Mesenchymal stem cell (in vitro differentiated cells and primary cell): ENCODE measurements around the gene PAK4.
A peak's percentile ranks its signal among the peaks of the same experiment; 100 is the strongest.

Source experiments
- DNase-seq: peaks from one replicate; pipeline ENCODE4 v3.0.0-alpha.2; 2013
- H2AFZ ChIP-seq: one replicate; pipeline ENCODE4 v1.6.1; 2013; ENCODE audit warnings: low read depth, mild to moderate bottlenecking, control low read depth, inconsistent platforms, low read length, moderate library complexity
- H2AK5ac ChIP-seq: 2 replicates; pipeline ENCODE4 v1.6.1; 2013; ENCODE audit warnings: low read length, moderate library complexity, mild to moderate bottlenecking, inconsistent platforms; ENCODE audit not compliant: severe bottlenecking
- H2BK120ac ChIP-seq: one replicate; pipeline ENCODE4 v1.6.1; 2013; ENCODE audit warnings: low read depth, mild to moderate bottlenecking, inconsistent platforms, low read length, moderate library complexity
- H2BK12ac ChIP-seq, 2 experiments: one replicate each; pipeline ENCODE4 v1.6.1; 2013; ENCODE audit warnings: inconsistent platforms in 2 of 2, low read length in 2 of 2, mild to moderate bottlenecking in 2 of 2, moderate library complexity in 2 of 2, control low read depth in 1 of 2
- H2BK15ac ChIP-seq: one replicate; pipeline ENCODE4 v1.6.1; 2013; ENCODE audit warnings: mild to moderate bottlenecking, low read depth, inconsistent platforms; ENCODE audit not compliant: poor library complexity, severe bottlenecking
- H2BK5ac ChIP-seq: 2 replicates; pipeline ENCODE4 v1.6.1; 2013; ENCODE audit warnings: low read depth, mild to moderate bottlenecking, low read length, control low read depth, inconsistent platforms; ENCODE audit not compliant: poor library complexity, severe bottlenecking
- H3K14ac ChIP-seq, 2 experiments: one replicate each; pipeline ENCODE4 v1.6.1; 2013; ENCODE audit warnings: inconsistent platforms in 2 of 2, low read length in 2 of 2, control low read depth in 1 of 2, mild to moderate bottlenecking in 1 of 2, moderate library complexity in 1 of 2
- H3K18ac ChIP-seq, 2 experiments: one replicate each; pipeline ENCODE4 v1.6.1; 2013; ENCODE audit warnings: inconsistent platforms in 2 of 2, low read length in 2 of 2, control low read depth in 1 of 2, low read depth in 1 of 2, mild to moderate bottlenecking in 1 of 2
- H3K23ac ChIP-seq, 2 experiments: one replicate each; pipeline ENCODE4 v1.6.1; 2013; ENCODE audit warnings: inconsistent platforms in 2 of 2, low read length in 2 of 2, mild to moderate bottlenecking in 2 of 2, moderate library complexity in 2 of 2, control low read depth in 1 of 2
- H3K27ac ChIP-seq: 2 replicates; pipeline ENCODE4 v1.5.1; 2013; ENCODE audit warnings: mild to moderate bottlenecking, moderate library complexity, low read length, control low read depth, inconsistent platforms; ENCODE audit not compliant: poor library complexity, severe bottlenecking
- H3K27me3 ChIP-seq, 2 experiments: 2 replicates each; pipeline versions ENCODE4 v1.6.1 to v1.7.0; 2013; ENCODE audit warnings: low read length in 2 of 2, mild to moderate bottlenecking in 2 of 2, moderate library complexity in 2 of 2, control low read depth in 1 of 2, inconsistent platforms in 1 of 2; ENCODE audit not compliant: control insufficient read depth in 1 of 2, insufficient read depth in 1 of 2
- H3K36me3 ChIP-seq, 2 experiments: 2 replicates each; pipeline versions ENCODE4 v1.6.1 to v1.7.0; 2013; ENCODE audit warnings: low read length in 2 of 2, control low read depth in 1 of 2, inconsistent platforms in 1 of 2, low read depth in 1 of 2, mild to moderate bottlenecking in 1 of 2; ENCODE audit not compliant: insufficient read depth in 2 of 2, control insufficient read depth in 1 of 2
- H3K4ac ChIP-seq, 2 experiments: one replicate each; pipeline ENCODE4 v1.6.1; 2013; ENCODE audit warnings: inconsistent platforms in 2 of 2, low read length in 2 of 2, mild to moderate bottlenecking in 2 of 2, moderate library complexity in 2 of 2, control low read depth in 1 of 2, low read depth in 1 of 2
- H3K4me1 ChIP-seq: 2 replicates; pipeline ENCODE4 v1.6.1; 2013; ENCODE audit warnings: low read depth, low read length, control low read depth; ENCODE audit not compliant: control insufficient read depth, insufficient read depth
- H3K4me2 ChIP-seq: 2 replicates; pipeline ENCODE4 v1.6.1; 2013; ENCODE audit warnings: low read length, mild to moderate bottlenecking, inconsistent platforms; ENCODE audit not compliant: poor library complexity, severe bottlenecking
- H3K4me3 ChIP-seq, 2 experiments: 2 replicates each; pipeline versions ENCODE4 v1.5.1 to v1.7.0; 2013; ENCODE audit warnings: low read length in 2 of 2, mild to moderate bottlenecking in 2 of 2, control low read depth in 1 of 2, low read depth in 1 of 2; ENCODE audit not compliant: insufficient read depth in 1 of 2
- H3K79me1 ChIP-seq: replicated peaks from 2 replicates; pipeline ENCODE4 v1.6.1; 2013; ENCODE audit warnings: mild to moderate bottlenecking, control low read depth, low read length, inconsistent platforms; ENCODE audit not compliant: poor library complexity, severe bottlenecking
- H3K9ac ChIP-seq: 2 replicates; pipeline ENCODE4 v1.7.0; 2013; ENCODE audit warnings: mild to moderate bottlenecking, low read length, moderate library complexity
- H3K9me3 ChIP-seq: 2 replicates; pipeline ENCODE4 v1.7.0; 2013; ENCODE audit warnings: mild to moderate bottlenecking, low read length; ENCODE audit not compliant: control insufficient read depth
- H4K8ac ChIP-seq: one replicate; pipeline ENCODE4 v1.6.1; 2013; ENCODE audit warnings: inconsistent platforms, mild to moderate bottlenecking, low read length, moderate library complexity
- H4K91ac ChIP-seq: one replicate; pipeline ENCODE4 v1.6.1; 2013; ENCODE audit warnings: mild to moderate bottlenecking, low read length, inconsistent platforms
- WGBS: methylation state at CpG from one replicate; pipeline ENCODE4 v1.1.7; 2013; ENCODE audit warnings: mixed read lengths; 5-methylcytosine and 5-hydroxymethylcytosine counted together

PAK4 gene

DNA sequence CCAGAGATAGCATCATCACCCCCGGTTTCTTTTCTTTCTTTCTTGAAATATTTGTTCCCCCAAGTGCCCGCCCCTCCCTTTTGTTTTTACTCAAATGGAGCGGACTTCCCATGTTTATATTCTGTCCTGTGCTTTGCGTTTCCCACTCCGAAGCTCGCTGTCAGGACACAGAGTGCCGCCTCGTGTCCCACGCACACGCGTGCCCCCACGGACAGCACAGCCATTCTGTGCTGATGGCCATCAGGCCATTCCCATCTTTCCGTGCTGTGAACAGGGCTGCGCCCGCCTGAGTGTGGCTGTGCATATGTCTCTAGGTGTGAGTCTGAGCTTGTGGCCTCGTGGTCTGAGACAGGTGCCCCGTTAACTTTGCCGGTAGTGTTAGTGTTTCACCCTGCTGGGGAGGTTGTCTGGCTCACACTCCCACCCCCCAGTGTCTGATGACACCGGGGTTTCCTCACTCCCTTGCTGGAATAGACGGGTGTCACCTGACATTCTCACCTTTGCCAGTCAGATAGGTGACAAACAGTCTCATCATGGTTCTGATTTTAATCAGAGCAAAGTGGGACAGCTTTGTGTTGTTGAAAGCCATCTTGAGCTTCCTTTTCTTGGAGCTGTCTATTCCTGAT is 6.9 kb downstream of the PAK4 start:
- no peak overlapping the region for H3K9ac ChIP-seq
- H3K79me1 ChIP-seq = peaks cover 28% of the 10 kb centered on the region
- 89% methylated on average over 20 of the region's 20 CpGs for WGBS
- H3K27me3 ChIP-seq = no peaks in the 10 kb centered on the region
- H3K4me3 ChIP-seq = peak overlapping the region in 1 of 2 experiments; percentile 31
- no peak overlapping the region for H3K4me2 ChIP-seq
- peaks cover 56% of the 10 kb centered on the region for H3K4me1 ChIP-seq
- no peak overlapping the region for H2BK5ac ChIP-seq
- H3K14ac ChIP-seq = no peak overlapping the region
- H2AFZ ChIP-seq = no peak overlapping the region
- no peak overlapping the region for H4K8ac ChIP-seq
- peak overlapping the region; percentile 59 for H4K91ac ChIP-seq
- no peak overlapping the region for H3K27ac ChIP-seq
- H2AK5ac ChIP-seq = no peak overlapping the region
- no peaks in the 10 kb centered on the region for H3K9me3 ChIP-seq
- no peak overlapping the region for H3K4ac ChIP-seq
- H2BK12ac ChIP-seq = no peak overlapping the region
- no peak overlapping the region for H2BK120ac ChIP-seq
- no peak overlapping the region for H2BK15ac ChIP-seq
- H3K36me3 ChIP-seq = peaks cover 0 to 16% of the 10 kb centered on the region in 2 experiments
- no peak for DNase-seq
- H3K23ac ChIP-seq = no peak overlapping the region
- peak overlapping the region in 1 of 2 experiments; percentile 41 for H3K18ac ChIP-seq

DNA sequence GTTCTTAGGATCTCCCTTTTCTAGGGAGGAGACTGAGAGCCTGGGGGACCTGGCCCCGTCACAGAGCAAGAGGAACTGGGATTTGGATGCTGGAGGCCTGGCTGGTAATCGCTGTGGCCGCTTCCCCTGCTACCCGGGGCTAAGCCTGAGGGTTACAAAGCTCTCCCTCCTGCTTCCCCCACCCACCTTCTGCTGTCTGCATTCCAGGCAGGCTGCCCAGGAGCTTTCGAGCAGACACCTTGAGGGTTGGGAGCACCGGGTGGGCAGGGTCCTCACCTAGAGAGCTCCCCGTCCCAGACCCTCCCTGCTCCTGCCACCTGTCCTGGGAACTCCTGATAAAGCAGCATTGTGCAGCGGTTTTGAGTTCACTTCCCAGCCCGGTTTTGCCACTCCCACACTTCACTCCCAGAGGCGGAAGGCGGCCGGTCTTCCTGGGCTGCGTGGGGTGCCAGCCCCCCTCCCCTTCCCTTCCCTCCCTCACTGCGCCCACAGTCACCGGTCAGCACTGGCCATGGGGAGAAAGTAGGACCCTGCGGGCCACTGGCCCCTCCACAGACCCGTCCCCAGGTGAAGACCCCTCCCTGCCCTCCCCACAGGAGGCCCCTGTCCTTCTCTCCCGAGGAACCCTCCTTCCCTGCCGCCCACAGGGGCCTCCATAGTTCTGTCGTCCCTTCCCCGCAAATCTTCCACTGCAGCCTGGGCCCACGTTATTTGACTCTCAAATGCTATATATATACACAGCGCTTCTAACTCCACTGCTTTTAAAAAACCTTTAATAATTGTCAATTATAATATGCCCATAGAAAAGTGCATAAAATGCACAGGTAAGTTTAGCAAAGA is 8.1 kb downstream of the PAK4 start:
- Histone ChIP-seq H2AFZ (no peak overlapping the region), H3K27me3 (no peaks in the 10 kb centered on the region), H3K18ac (no peak overlapping the region), H2BK120ac (no peak overlapping the region), H3K9ac (no peak overlapping the region), H3K4me3 (no peak overlapping the region), H2AK5ac (no peak overlapping the region), H3K4ac (no peak overlapping the region), H3K36me3 (peaks cover 0 to 16% of the 10 kb centered on the region in 2 experiments), H3K4me1 (peaks cover 51% of the 10 kb centered on the region), H3K4me2 (no peak overlapping the region), H4K8ac (no peak overlapping the region), H4K91ac (no peak overlapping the region), H2BK15ac (peak overlapping the region; percentile 54), H2BK5ac (no peak overlapping the region), H3K79me1 (peaks cover 28% of the 10 kb centered on the region), H3K14ac (no peak overlapping the region), H2BK12ac (no peak overlapping the region), H3K23ac (no peak overlapping the region), H3K9me3 (no peaks in the 10 kb centered on the region), H3K27ac (no peak overlapping the region)
- WGBS = 68% methylated on average over 22 of the region's 23 CpGs
- no peak for DNase-seq

DNA sequence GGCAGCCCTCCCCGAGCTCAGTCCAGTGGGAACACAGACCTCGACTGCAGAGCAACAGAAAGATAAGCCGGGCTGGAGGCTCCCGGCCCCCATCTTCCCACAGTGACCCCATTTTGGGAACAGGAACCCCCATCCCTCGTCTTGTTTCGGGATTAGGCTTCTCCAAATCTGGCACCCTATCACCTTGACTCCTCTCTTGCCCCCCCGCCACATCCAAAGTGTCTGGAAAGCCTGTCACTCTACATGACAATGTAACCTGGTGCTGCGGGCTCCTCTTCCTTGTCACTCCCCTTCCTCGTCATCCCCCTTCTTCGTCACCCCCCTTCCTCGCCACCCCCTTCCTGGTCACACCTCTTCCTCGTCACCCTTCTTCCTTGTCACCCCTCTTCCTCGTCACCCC is 10.1 kb downstream of the PAK4 start:
- no peak overlapping the region for H3K27ac ChIP-seq
- H4K8ac ChIP-seq = no peak overlapping the region
- H3K4me1 ChIP-seq = peaks cover 57% of the 10 kb centered on the region
- H3K79me1 ChIP-seq = peaks cover 38% of the 10 kb centered on the region
- no peak overlapping the region for H3K23ac ChIP-seq
- no peak overlapping the region for H3K9ac ChIP-seq
- H3K4ac ChIP-seq = no peak overlapping the region
- H2BK12ac ChIP-seq = no peak overlapping the region
- H3K36me3 ChIP-seq = peaks cover 0 to 9% of the 10 kb centered on the region in 2 experiments
- no peak overlapping the region for H2BK120ac ChIP-seq
- H3K4me3 ChIP-seq = no peak overlapping the region
- H2AK5ac ChIP-seq = no peak overlapping the region
- WGBS = 92% methylated on average over 13 of the region's 13 CpGs
- no peak for DNase-seq
- H4K91ac ChIP-seq = no peak overlapping the region
- H3K14ac ChIP-seq = no peak overlapping the region
- H2BK5ac ChIP-seq = no peak overlapping the region
- H3K27me3 ChIP-seq = no peaks in the 10 kb centered on the region
- no peak overlapping the region for H2AFZ ChIP-seq
- no peak overlapping the region for H3K4me2 ChIP-seq
- no peak overlapping the region for H2BK15ac ChIP-seq
- no peaks in the 10 kb centered on the region for H3K9me3 ChIP-seq
- H3K18ac ChIP-seq = no peak overlapping the region

DNA sequence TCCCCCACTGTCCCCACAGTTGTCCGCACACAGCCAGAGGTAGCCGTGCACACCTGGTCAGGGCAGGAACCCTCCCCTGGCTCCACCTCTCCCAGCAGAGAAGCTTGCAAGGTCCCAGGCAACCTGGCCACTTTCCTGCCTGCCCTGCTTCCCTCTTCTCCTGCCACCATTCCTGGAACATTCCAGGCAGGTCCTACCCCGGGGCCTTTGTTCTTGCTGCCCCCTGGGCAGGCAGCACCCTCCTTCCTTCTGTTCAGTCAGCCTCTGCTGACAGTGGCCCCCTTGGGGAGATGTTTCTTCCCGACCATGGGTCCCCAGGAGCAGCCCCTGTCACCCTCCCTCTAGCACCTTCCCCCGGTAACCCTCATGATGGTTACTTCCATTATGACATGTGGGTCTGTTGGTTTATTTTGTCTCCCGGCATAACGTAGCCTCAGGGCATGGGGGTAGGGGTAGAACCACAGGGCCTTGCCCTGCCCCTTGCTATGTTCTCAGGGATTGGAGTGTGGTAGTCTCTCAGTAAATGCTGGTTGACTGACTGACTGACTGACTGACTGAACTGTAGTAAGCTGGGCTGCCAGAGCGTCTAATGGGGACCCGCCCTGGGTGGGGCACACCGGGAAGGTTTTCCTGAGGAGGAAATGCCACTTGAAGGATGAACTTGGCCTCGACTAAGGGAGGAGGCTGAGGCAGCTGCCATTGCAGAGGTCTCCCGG is 10.8 kb downstream of the PAK4 start:
- Histone ChIP-seq H2BK12ac (no peak overlapping the region), H2BK5ac (no peak overlapping the region), H3K4me3 (no peak overlapping the region), H3K14ac (no peak overlapping the region), H2AFZ (no peak overlapping the region), H3K9ac (no peak overlapping the region), H3K23ac (no peak overlapping the region), H3K4ac (no peak overlapping the region), H2BK15ac (no peak overlapping the region), H3K27ac (no peak overlapping the region), H3K4me1 (peaks cover 52% of the 10 kb centered on the region), H2AK5ac (peak overlapping the region; percentile 23), H3K79me1 (peaks cover 32% of the 10 kb centered on the region), H3K9me3 (no peaks in the 10 kb centered on the region), H3K36me3 (peaks cover 0 to 8% of the 10 kb centered on the region in 2 experiments), H3K18ac (no peak overlapping the region), H3K27me3 (no peaks in the 10 kb centered on the region), H4K91ac (no peak overlapping the region), H4K8ac (no peak overlapping the region), H2BK120ac (no peak overlapping the region), H3K4me2 (no peak overlapping the region)
- WGBS = 83% methylated on average over 12 of the region's 12 CpGs
- DNase-seq = no peak
